ENCODE results near the gene ABCA9.
"Not testable (repeated sequence)": the region's sequence is repeated elsewhere in the genome, so short reads cannot be mapped to it uniquely, and the experiment has no call there.

ABCA9 gene

GRCh38 chr17:68953340-68953997 lies 107.3 kb downstream of the ABCA9 start:
- WGBS, 2 experiments (ENCODE audit: insufficient coverage in 2 of 2), result 100% methylated on average over 1 of the region's 4 CpGs; no CpG with 5 or more reads in 1 of the 2 experiments
- H3K9me3 ChIP-seq (ENCODE audit: control insufficient read depth, low read length), result no peaks in the 10 kb centered on the region
- no peaks in the 10 kb centered on the region for H3K36me3 ChIP-seq (ENCODE audit: control insufficient read depth, insufficient read depth, low read length)
- H3K4me3 ChIP-seq (ENCODE audit: extremely low read depth, insufficient read depth, low read length, poor library complexity, severe bottlenecking), result no peak overlapping the region
- no peak overlapping the region for H3K27ac ChIP-seq (ENCODE audit: low read depth, low read length, severe bottlenecking)
- no peaks in the 10 kb centered on the region for H3K4me1 ChIP-seq (ENCODE audit: control insufficient read depth, insufficient read depth, low read length, poor library complexity, severe bottlenecking)

GRCh38 chr17:68950725-68951124 lies 110.0 kb downstream of the ABCA9 start:
- Histone ChIP-seq H3K4me3 (ENCODE audit: extremely low read depth, insufficient read depth, low read length, poor library complexity, severe bottlenecking) (no peak overlapping the region), H3K36me3 (ENCODE audit: control insufficient read depth, insufficient read depth, low read length) (no peaks in the 10 kb centered on the region), H3K4me1 (ENCODE audit: control insufficient read depth, insufficient read depth, low read length, poor library complexity, severe bottlenecking) (no peaks in the 10 kb centered on the region), H3K9me3 (ENCODE audit: control insufficient read depth, low read length) (no peaks in the 10 kb centered on the region), H3K27ac (ENCODE audit: low read depth, low read length, severe bottlenecking) (no peak overlapping the region)
- 82 to 92% methylated on average over 3 of the region's 4 CpGs for WGBS, 2 experiments (ENCODE audit: insufficient coverage in 2 of 2)

GRCh38 chr17:68947868-68948267 lies 112.9 kb downstream of the ABCA9 start:
- not testable (repeated sequence) for H3K9me3 ChIP-seq (ENCODE audit: control insufficient read depth, low read length); H3K4me1 ChIP-seq (ENCODE audit: control insufficient read depth, insufficient read depth, low read length, poor library complexity, severe bottlenecking); H3K27ac ChIP-seq (ENCODE audit: low read depth, low read length, severe bottlenecking); H3K4me3 ChIP-seq (ENCODE audit: extremely low read depth, insufficient read depth, low read length, poor library complexity, severe bottlenecking); H3K36me3 ChIP-seq (ENCODE audit: control insufficient read depth, insufficient read depth, low read length)
- no CpG with 5 or more reads among the region's 1 CpG for WGBS, 2 experiments (ENCODE audit: insufficient coverage in 2 of 2)

GRCh38 chr17:68944435-68945035 lies 116.2 kb downstream of the ABCA9 start:
- 82 to 95% methylated on average over 4 to 5 of the region's 6 CpGs for WGBS, 2 experiments (ENCODE audit: insufficient coverage in 2 of 2)
- no peaks in the 10 kb centered on the region for H3K4me1 ChIP-seq (ENCODE audit: control insufficient read depth, insufficient read depth, low read length, poor library complexity, severe bottlenecking)
- H3K27ac ChIP-seq (ENCODE audit: low read depth, low read length, severe bottlenecking), result no peak overlapping the region
- H3K9me3 ChIP-seq (ENCODE audit: control insufficient read depth, low read length), result no peaks in the 10 kb centered on the region
- no peak overlapping the region for H3K4me3 ChIP-seq (ENCODE audit: extremely low read depth, insufficient read depth, low read length, poor library complexity, severe bottlenecking)
- no peaks in the 10 kb centered on the region for H3K36me3 ChIP-seq (ENCODE audit: control insufficient read depth, insufficient read depth, low read length)

- not testable (repeated sequence) for H3K4me3 ChIP-seq (ENCODE audit: extremely low read depth, insufficient read depth, low read length, poor library complexity, severe bottlenecking); H3K27ac ChIP-seq (ENCODE audit: low read depth, low read length, severe bottlenecking); H3K4me1 ChIP-seq (ENCODE audit: control insufficient read depth, insufficient read depth, low read length, poor library complexity, severe bottlenecking); H3K36me3 ChIP-seq (ENCODE audit: control insufficient read depth, insufficient read depth, low read length); H3K9me3 ChIP-seq (ENCODE audit: control insufficient read depth, low read length)
- no CpG with 5 or more reads among the region's 2 CpGs for WGBS, 2 experiments (ENCODE audit: insufficient coverage in 2 of 2)
Observed at GRCh38 chr17:68943812-68944182, 116.9 kb downstream of the ABCA9 start.

- no peaks in the 10 kb centered on the region for H3K9me3 ChIP-seq (ENCODE audit: control insufficient read depth, low read length)
- H3K4me1 ChIP-seq (ENCODE audit: control insufficient read depth, insufficient read depth, low read length, poor library complexity, severe bottlenecking), result no peaks in the 10 kb centered on the region
- WGBS, 2 experiments (ENCODE audit: insufficient coverage in 2 of 2), result 80 to 100% methylated on average over 1 of the region's 4 CpGs
- H3K4me3 ChIP-seq (ENCODE audit: extremely low read depth, insufficient read depth, low read length, poor library complexity, severe bottlenecking), result no peak overlapping the region
- H3K36me3 ChIP-seq (ENCODE audit: control insufficient read depth, insufficient read depth, low read length), result no peaks in the 10 kb centered on the region
- no peak overlapping the region for H3K27ac ChIP-seq (ENCODE audit: low read depth, low read length, severe bottlenecking)
Observed at GRCh38 chr17:68943123-68943811, 117.5 kb downstream of the ABCA9 start.

GRCh38 chr17:68942389-68942788 lies 118.3 kb downstream of the ABCA9 start:
- H3K4me3 ChIP-seq (ENCODE audit: extremely low read depth, insufficient read depth, low read length, poor library complexity, severe bottlenecking), result no peak overlapping the region
- 91 to 96% methylated on average over 3 of the region's 3 CpGs for WGBS, 2 experiments (ENCODE audit: insufficient coverage in 2 of 2)
- H3K27ac ChIP-seq (ENCODE audit: low read depth, low read length, severe bottlenecking), result no peak overlapping the region
- H3K36me3 ChIP-seq (ENCODE audit: control insufficient read depth, insufficient read depth, low read length), result no peaks in the 10 kb centered on the region
- no peaks in the 10 kb centered on the region for H3K9me3 ChIP-seq (ENCODE audit: control insufficient read depth, low read length)
- H3K4me1 ChIP-seq (ENCODE audit: control insufficient read depth, insufficient read depth, low read length, poor library complexity, severe bottlenecking), result no peaks in the 10 kb centered on the region

GRCh38 chr17:68941761-68942160 lies 119.0 kb downstream of the ABCA9 start:
- no peak overlapping the region for H3K4me3 ChIP-seq (ENCODE audit: extremely low read depth, insufficient read depth, low read length, poor library complexity, severe bottlenecking)
- H3K9me3 ChIP-seq (ENCODE audit: control insufficient read depth, low read length), result no peaks in the 10 kb centered on the region
- 100% methylated on average over 2 of the region's 6 CpGs; no CpG with 5 or more reads in 1 of the 2 experiments for WGBS, 2 experiments (ENCODE audit: insufficient coverage in 2 of 2)
- H3K4me1 ChIP-seq (ENCODE audit: control insufficient read depth, insufficient read depth, low read length, poor library complexity, severe bottlenecking), result no peaks in the 10 kb centered on the region
- no peaks in the 10 kb centered on the region for H3K36me3 ChIP-seq (ENCODE audit: control insufficient read depth, insufficient read depth, low read length)
- H3K27ac ChIP-seq (ENCODE audit: low read depth, low read length, severe bottlenecking), result no peak overlapping the region

GRCh38 chr17:68939195-68939594 lies 121.5 kb downstream of the ABCA9 start:
- H3K27ac ChIP-seq (ENCODE audit: low read depth, low read length, severe bottlenecking), result no peak overlapping the region
- H3K9me3 ChIP-seq (ENCODE audit: control insufficient read depth, low read length), result no peaks in the 10 kb centered on the region
- no peaks in the 10 kb centered on the region for H3K36me3 ChIP-seq (ENCODE audit: control insufficient read depth, insufficient read depth, low read length)
- no peaks in the 10 kb centered on the region for H3K4me1 ChIP-seq (ENCODE audit: control insufficient read depth, insufficient read depth, low read length, poor library complexity, severe bottlenecking)
- no CpG with 5 or more reads among the region's 3 CpGs for WGBS, 2 experiments (ENCODE audit: insufficient coverage in 2 of 2)
- H3K4me3 ChIP-seq (ENCODE audit: extremely low read depth, insufficient read depth, low read length, poor library complexity, severe bottlenecking), result no peak overlapping the region

GRCh38 chr17:68937890-68938514 lies 122.7 kb downstream of the ABCA9 start:
- Histone ChIP-seq H3K36me3 (ENCODE audit: control insufficient read depth, insufficient read depth, low read length) (no peaks in the 10 kb centered on the region), H3K4me1 (ENCODE audit: control insufficient read depth, insufficient read depth, low read length, poor library complexity, severe bottlenecking) (no peaks in the 10 kb centered on the region), H3K27ac (ENCODE audit: low read depth, low read length, severe bottlenecking) (no peak overlapping the region), H3K9me3 (ENCODE audit: control insufficient read depth, low read length) (no peaks in the 10 kb centered on the region), H3K4me3 (ENCODE audit: extremely low read depth, insufficient read depth, low read length, poor library complexity, severe bottlenecking) (no peak overlapping the region)
- WGBS, 2 experiments (ENCODE audit: insufficient coverage in 2 of 2), result 69 to 78% methylated on average over 5 to 7 of the region's 8 CpGs

Data from mesodermal cell (in vitro differentiated cells).